Measurements from ENCODE around the gene SUB1.

DNA sequence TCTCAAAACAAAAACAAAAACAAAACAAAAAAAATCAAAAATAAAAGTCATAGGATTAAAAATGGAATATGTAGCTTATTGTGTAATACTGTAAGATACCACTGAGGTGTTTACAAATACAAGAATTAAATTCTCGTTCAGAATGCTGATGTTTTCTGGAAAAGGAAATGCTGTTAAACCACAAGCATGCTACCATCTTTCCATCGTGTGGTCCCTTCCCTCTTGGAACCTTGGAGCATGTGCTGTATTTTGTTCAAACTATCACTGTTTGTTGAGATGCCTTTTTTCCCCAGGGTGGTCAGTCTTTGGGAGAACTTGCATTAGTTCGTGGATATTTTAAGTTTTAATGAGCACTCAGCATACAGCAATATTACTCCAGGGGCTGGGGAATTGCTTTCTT is 39.7 kb downstream of the SUB1 start:
- no peak for TF ChIP-seq EZH2 (IDR thresholded peaks at IDR 0.05; ENCODE audit: borderline replicate concordance, low read depth, low read length, poor library complexity, severe bottlenecking)
- TF ChIP-seq, protein P1, sequence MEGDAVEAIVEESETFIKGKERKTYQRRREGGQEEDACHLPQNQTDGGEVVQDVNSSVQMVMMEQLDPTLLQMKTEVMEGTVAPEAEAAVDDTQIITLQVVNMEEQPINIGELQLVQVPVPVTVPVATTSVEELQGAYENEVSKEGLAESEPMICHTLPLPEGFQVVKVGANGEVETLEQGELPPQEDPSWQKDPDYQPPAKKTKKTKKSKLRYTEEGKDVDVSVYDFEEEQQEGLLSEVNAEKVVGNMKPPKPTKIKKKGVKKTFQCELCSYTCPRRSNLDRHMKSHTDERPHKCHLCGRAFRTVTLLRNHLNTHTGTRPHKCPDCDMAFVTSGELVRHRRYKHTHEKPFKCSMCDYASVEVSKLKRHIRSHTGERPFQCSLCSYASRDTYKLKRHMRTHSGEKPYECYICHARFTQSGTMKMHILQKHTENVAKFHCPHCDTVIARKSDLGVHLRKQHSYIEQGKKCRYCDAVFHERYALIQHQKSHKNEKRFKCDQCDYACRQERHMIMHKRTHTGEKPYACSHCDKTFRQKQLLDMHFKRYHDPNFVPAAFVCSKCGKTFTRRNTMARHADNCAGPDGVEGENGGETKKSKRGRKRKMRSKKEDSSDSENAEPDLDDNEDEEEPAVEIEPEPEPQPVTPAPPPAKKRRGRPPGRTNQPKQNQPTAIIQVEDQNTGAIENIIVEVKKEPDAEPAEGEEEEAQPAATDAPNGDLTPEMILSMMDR (conservative IDR thresholded peaks at IDR 0.05; ENCODE audit: low read depth, low read length) = no peak

Data from A673 (cell line).